ENCODE measurements around the gene NXN.

DNA sequence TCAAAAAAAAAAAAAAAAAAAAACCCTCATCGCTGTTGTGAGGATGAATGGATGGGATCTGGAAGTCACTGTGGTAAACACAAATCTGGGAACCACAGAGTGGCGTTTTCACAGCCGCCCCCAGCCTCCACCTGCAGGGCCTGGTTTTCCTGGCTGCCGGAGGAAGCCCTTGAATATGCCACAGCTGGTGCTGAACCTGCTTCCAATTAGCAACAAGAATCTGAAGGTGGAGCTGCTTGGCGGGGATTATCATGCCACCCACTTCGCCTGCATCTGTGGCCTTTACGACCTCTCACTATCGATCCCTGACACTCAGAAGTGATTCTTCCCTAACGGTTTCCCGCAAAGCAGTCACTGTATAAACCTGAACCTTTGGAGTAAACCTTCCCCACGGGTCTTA lies 181.3 kb downstream of the NXN start:
- TF ChIP-seq, protein P1, sequence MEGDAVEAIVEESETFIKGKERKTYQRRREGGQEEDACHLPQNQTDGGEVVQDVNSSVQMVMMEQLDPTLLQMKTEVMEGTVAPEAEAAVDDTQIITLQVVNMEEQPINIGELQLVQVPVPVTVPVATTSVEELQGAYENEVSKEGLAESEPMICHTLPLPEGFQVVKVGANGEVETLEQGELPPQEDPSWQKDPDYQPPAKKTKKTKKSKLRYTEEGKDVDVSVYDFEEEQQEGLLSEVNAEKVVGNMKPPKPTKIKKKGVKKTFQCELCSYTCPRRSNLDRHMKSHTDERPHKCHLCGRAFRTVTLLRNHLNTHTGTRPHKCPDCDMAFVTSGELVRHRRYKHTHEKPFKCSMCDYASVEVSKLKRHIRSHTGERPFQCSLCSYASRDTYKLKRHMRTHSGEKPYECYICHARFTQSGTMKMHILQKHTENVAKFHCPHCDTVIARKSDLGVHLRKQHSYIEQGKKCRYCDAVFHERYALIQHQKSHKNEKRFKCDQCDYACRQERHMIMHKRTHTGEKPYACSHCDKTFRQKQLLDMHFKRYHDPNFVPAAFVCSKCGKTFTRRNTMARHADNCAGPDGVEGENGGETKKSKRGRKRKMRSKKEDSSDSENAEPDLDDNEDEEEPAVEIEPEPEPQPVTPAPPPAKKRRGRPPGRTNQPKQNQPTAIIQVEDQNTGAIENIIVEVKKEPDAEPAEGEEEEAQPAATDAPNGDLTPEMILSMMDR (IDR thresholded peaks at IDR 0.05; ENCODE audit: low read depth, low read length, poor library complexity, severe bottlenecking): no peak
- no peak for TF ChIP-seq EZH2phosphoT487 (IDR thresholded peaks at IDR 0.05; ENCODE audit: borderline replicate concordance, low read length)
